Stimulated activated CD8-positive, alpha-beta memory T cell treated with anti-CD3 and anti-CD28 coated beads, Interleukin-7, amount 100 ng/mL, for 4 hours (primary cell): ENCODE measurements around the gene PMIS2.
A peak's percentile ranks its signal among the peaks of the same experiment; 100 is the strongest.
"Not testable (repeated sequence)": the region's sequence is repeated elsewhere in the genome, so short reads cannot be mapped to it uniquely, and the experiment has no call there.

ENCODE experiments used
- DNase-seq, 2 donors: peaks; one replicate each; pipeline ENCODE4 v3.0.0-alpha.2; 2020; ENCODE audit warnings: low read depth in 2 of 2

The PMIS2 gene

DNA sequence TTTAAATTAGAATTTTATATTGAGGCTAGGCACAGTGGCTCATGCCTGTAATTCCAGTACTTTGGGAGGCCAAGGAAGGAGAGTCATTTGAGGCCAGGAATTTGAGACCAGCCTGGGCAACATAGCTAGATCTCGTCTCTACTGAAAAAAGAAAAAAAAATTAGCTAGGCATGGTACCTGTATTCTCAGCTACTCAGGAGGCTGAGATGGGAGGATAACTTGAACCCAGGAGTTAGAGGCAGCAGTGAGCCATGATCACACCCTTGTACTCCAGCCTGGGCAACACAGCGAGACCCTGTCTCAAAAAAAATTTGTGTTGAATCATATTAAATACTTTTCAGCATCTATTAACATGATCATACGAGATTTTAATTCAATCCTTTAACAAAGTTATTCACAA lies 4.9 kb downstream of the PMIS2 start:
- no peak for DNase-seq

DNA sequence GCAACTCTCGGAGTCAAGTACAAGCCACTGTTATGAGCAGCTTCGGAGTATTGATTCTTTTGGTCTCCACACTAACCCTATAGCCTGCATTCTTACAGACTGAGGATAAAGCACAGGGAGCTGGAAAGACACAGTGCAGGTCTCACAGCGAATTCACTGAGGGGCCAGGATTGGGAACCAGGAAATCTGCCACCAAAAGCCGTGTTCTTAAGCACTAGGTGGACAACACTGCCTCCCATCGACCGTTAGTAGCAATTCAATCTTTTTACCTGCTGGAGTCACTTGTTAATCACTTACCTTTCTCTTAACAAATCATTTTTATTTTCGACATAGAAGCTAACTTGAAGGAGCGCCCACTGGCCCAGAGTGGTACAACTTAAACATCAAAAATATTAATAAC lies 6.3 kb downstream of the PMIS2 start:
- no peak for DNase-seq

DNA sequence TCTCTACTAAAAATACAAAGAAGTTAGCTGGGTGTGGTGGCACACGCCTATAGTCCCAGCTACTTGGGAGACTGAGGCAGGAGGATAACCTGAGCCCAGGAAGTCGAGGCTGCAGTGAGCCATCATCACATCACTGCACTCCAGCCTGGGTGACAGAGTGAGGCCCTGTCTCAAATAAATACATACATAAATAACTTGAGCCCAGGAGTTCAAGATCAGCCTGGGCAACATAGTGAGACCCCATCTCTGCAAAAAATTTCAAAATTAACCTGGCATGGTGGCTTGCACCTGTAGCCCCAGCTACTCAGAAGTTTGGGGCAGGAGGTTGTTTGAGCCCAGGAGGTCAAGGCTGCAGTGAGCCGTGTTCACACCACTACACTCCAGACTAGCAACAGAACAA lies 9.1 kb downstream of the PMIS2 start:
- not testable (repeated sequence) for DNase-seq

DNA sequence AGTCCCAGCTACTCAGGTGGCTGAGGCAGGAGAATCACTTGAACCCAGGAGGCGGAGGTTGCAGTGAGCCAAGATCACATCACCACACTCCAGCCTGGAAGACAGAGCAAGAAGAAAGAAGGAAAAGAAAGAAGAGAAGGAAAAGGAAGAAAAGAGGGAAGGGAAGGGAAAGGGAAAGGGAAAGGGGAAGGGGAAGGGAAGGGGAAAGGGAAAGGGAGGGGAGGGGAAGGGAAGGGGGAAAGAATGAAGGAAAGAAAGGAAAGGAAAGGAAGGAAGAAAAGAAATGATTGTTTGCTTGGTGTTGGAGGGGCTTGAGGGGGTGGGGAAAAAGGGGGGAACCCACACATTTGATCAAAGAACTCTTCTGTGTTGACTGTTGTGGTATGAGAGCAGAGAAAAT lies 10.0 kb downstream of the PMIS2 start:
- no peak for DNase-seq

DNA sequence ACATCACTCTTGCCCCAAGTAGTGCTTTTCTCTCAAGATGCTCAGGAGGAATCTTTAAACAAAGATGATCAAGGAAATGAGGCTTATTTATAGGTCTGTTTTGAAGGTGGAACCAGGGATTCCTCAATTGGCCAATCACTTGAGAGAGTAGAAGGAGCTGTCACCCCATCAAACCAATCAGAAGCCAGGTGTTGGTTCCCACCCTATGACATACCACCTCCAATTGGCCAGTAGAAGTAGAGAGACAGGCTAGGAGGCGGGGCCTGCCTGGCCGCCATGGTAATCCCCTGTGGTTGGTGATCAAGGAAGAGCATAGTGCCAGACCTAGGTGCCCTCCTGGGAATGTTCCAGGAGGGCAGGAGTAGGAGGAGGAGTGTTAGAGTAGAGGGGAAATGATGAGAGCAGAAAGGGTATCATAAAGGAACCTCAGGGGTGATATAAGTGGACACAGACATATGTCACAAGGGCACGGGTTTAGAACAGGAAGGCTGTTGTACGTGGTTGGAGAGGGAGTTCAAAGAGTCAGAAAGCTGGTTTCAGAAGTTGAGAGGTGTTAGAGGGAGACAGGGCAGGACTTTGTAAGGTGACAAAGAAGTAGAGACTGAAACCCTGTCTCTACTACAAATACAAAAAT lies 10.5 kb downstream of the PMIS2 start:
- DNase-seq = no peak

DNA sequence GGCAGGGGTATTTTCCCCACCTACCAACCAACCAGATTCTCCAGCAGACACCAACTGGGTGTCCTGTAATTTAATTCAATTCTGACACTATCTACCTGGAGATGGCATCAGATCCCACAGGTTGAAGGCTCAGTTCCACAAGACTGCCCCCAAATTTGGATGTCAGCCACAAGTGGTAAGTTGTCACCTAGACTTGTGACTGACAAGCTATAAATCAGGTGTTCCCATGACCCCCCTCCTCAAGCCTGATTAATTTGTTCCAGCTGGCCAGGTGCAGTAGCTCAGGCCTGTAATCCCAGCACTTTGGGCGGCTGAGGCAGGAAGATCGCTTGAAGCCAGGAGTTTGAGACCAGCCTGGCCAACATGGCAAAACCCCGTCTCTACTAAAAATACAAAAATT lies 16.0 kb downstream of the PMIS2 start:
- no peak for DNase-seq

DNA sequence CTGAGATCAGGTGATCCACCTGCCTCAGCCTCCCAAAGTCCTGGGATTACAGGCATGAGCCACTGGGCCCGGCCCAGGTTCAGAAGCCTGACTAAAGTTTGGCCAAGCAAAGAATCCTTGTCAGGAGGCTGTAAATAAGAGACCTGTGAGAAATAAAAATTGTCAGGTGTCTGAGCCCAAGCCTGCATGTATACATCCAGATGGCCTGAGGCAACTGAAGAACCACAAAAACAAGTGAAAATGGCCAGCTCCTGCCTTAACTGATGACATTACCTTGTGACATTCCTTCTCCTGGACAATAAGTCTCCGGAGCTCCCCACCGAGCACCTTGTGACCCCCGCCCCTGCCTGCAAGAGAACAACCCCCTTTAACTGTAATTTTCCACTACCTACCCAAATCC lies 18.5 kb downstream of the PMIS2 start:
- not testable (repeated sequence) for DNase-seq

DNA sequence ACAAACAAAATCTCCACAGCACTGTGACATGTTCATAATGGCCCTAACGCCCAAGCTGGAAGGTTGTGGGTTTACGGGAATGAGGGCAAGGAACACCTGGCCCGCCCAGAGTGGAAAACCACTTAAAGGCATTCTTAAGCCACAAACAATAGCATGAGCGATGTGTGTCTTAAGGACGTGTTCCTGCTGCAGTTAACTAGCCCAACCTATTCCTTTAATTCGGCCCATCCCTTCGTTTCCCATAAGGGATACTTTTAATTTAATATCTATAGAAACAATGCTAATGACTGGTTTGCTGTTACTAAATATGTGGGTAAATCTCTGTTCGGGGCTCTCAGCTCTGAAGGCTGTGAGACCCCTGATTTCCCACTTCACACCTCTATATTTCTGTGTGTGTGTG lies 21.2 kb downstream of the PMIS2 start:
- DNase-seq = not testable (repeated sequence)

DNA sequence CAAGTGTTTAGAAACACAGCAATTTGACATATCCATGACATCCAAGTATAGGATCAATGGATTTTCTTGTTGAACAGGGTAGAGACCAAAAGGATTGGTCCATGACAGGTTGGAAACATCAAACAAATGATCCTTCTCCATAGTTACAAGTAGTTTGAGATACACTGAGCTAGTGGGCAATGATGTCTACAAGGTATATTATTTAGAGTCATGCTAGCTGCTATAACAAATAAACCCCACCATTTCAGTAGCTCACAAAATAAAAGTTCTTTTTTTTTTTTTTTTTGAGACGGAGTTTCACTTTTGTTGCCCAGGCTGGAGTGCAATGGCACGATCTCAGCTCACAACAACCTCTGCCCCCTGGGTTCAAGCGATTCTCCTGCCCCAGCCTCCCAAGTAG lies 21.7 kb downstream of the PMIS2 start:
- no peak for DNase-seq

DNA sequence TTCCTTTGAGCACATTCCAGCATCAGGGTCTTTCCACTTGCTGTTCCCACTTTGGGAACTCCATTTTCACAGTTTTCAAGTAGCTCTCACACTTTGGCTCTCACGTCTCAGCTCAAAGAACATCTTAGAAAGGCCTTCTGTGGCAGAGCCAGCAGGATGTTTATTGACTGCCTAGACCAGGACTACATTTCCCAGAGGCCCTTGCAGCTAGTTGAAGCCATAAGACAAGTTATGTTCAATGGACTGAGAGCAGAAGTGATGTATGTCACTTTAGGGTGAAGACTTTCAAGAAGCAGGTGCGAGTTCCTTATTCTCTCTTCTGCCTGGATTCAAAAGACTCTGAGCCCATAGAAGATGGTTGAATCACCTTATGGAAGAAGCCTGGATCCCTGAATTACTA lies 22.3 kb downstream of the PMIS2 start:
- DNase-seq = no peak

DNA sequence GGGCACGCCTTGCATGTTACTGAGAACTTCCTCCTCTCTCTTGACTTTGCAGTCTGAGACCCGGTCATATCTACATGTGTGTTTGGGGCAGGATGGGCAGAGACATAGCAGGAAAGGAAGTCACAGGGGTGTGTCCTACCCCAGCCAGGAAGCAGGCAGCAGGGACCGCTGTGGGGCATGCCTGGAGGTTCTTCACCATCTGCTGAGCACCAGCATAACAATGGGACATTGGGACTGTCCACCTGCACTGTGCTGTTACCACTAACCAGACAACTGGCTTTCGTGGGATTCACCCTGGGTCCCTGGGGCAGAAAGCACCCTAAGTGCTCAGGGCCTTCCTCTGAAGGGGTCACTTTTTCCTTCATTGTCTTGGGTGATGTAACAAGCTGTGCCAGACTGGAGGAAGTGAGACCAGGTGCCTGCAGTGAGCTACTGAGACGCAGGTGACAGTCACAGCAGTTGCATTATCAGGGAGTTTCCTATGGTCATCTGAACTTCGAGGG lies 23.9 kb downstream of the PMIS2 start:
- DNase-seq = no peak

DNA sequence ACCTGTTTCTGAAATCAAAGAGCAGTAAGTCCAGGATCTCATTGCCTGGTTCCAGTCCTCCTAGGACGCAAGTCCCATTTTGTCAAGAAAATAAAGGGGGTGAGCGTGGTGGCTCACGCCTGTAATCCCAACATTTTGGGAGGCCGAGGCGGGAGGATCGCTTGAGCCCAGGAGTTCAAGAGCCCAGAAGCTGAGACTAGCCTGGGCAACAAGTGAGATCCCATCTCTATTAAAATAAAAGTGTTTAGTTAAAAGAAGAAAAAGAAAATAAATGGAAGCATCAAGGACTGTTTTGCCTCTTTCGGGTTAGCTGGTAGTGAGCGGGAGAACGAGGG lies 26.2 kb downstream of the PMIS2 start:
- DNase-seq = no peak

DNA sequence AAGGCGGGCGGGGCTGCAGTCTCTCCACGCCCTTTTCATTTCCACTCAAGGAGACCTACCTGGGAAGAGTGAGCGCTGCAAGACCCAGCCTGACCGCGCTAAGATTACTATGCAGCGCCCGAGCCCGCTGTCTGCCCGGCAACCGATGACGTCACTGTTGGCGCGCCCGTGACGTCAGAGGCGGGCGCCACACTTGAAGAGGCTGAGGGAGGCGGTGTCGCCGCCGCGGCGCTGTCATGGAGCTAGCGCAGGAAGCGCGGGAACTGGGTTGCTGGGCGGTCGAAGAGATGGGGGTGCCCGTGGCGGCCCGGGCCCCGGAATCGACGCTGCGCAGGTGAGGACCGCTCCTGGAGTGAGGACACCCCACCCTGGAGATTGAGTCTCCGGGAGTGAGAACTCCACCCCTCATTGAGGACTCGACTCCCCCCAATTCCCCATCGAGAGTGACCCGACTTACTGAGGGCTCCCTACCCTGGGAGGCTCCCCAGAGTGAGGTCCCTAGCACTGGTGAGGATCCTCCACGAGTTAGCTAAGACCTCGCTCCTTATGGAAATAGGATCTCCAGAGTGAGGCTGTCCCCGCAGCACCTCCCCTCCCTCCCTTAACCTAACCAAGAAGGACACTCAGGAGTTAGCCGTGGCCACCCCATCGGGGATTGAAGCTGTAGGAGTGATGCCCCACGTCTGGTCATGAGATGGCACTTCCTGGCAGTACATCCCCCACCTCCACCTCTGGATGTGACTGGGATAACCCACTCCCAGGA lies 26.8 kb downstream of the PMIS2 start, which contains the start of gene HAUS5:
Gene HAUS5 (plus strand): TSS at position 177 of the 763 bp plus-strand sequence. CDS start 60 bp downstream, at position 237.
- DNase-seq = peak; percentile 86 to 88

DNA sequence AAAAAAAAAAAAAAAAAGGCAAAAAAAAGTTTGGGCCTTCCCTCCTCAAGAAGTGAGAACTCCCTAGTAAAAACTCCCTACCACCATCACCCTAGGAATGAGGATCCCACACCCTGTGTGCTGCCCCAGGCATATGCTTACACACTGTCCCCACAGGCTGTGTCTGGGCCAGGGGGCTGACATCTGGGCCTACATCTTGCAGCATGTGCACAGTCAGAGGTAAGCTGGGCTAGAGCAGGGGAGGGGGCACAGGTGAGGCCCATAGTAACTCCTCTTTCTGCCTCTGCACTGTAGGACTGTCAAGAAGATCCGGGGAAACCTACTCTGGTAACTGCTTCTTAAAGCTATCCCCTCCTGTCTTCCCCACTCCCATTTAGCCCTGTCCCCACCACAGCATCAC lies 27.6 kb downstream of the PMIS2 start:
- no peak for DNase-seq

DNA sequence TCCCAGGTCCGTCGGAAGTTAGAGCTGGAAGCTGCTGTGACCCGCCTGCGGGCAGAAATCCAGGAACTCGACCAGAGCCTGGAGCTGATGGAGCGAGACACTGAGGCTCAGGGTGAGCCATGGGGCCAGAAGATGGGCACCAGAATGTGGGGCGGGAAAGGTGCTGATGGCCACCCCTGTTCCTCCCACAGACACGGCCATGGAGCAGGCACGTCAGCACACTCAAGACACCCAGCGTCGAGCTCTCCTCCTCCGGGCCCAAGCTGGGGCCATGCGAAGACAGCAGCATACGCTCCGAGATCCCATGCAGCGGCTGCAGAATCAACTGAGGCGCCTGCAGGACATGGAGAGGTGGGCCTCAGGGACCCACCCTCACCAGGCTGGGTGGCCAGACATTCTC lies 29.1 kb downstream of the PMIS2 start:
- DNase-seq = no peak

DNA sequence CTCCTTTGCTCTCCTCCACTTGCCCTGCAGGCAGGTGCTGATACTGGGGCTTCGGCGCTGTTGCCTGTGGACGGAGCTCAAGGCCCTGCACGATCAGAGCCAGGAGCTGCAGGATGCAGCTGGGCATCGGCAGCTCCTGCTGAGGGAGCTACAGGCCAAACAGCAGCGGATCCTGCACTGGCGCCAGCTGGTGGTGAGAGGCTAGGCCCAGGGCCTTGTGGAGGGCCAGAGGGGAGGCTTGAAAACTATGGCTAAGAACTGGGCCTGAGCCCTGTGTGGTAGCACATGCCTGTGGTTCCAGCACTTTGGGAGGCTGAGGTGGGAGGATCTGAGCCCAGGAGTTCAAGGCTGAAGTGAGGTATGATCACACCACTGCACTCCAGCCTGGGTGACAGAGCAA lies 32.9 kb downstream of the PMIS2 start:
- no peak for DNase-seq

DNA sequence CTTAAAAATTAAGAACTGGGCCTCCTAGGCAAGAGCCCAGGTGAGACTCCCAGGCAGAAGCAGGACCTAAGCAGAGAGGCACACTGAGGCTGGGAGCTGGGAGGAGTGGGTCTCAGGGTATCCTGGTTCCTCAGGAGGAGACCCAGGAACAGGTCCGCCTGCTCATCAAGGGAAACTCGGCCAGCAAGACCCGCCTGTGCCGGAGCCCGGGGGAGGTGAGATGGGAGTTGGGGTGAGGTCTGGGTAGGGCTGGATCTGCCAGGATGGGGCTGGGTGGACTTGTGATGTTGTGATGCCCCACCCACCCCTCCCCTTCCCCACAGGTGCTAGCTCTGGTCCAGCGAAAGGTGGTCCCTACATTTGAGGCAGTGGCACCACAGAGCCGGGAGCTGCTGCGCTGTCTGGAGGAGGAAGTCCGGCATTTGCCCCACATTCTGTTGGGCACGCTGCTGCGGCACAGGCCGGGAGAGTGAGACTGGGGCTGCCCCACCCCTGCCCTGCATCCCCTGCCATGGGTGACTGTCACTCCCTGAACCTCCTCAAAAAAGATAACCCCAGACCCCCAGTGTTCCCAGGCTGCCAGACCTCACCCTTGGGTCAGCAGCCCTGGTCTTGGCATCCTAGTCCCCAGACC lies 33.4 kb downstream of the PMIS2 start:
- DNase-seq = no peak

DNA sequence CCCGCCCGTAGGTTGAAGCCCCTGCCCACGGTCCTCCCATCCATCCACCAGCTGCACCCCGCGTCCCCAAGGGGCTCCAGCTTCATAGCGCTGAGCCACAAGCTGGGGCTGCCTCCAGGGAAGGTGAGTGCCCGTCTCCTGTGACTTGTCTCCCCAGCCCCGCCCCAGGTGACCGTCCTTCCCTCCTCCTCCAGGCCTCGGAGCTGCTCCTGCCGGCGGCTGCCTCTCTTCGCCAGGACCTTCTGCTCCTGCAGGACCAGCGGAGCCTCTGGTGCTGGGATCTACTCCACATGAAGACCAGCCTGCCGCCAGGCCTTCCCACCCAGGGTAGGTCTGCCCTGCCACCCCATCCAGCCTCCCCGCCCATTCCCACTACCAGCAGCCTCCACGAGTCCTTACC lies 34.0 kb downstream of the PMIS2 start:
- no peak for DNase-seq

DNA sequence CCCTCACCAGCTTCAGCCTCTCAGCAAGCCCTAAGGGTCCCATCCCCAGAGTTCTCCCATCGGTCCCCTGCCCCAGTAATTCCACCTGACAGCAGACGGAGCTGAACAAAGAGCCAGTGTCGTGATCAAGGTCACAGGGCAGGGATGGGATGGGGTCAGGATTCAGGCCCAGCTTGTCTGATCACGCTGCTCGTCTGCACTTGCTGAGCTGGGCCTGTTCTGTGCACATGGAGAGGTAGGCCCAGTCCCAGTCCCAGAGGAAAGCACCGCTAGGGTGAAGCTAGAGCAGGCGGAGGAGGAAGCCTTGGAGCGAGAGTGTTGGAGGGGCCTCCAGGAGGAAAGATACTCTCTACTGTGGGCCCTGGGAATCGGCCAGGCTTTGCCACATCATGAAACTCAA lies 35.7 kb downstream of the PMIS2 start:
- DNase-seq = no peak

DNA sequence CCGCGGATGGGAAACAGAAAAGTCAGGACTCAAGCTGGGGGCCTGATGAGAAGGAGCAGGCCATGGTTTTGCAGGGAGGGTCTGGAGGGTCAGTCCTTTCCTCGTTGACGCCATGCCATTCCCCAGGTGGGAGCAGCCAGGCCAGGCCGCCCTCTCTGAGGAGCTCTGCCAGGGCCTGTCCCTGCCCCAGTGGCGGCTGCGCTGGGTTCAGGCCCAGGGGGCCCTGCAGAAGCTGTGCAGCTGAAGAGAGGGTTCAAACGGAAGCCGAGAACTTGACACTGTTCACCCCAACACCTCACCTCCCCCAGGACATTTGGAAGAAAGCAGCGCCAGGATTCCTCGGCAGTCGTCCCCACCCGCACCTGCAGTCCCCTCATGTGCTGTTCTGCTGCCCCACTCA lies 36.8 kb downstream of the PMIS2 start:
- DNase-seq = no peak

DNA sequence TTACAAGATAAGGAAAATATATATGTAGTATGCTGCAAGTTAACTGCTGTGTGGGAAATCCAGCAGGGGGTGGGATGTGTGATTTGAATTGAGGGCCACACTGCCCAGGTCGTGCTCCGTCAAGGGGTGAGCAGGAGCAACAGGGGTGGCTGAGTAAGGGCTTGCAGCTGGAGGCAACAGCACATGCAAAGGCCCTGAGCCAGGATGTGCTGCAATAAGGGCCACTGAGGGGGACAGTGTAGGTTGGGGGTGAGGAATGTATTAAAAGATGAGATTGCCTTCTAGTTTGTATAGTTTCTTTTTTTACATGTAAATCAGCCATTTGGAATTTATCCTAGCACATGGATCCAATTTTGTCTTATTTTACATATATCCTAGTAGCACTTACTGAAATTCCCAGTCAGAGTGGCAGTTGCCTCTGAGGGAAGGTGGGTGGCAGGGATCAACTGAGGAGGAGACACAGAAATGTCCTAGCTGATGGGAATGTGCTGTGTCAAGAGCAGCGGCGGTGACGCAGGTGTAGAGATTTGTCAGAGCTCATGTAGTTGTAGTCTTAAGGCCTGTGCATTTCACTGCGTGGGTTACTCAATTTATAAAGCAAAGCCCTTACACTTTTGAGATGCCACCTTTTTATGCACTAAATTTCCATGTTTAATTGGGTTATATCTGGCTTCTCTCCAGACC lies 37.5 kb downstream of the PMIS2 start:
- DNase-seq = no peak

DNA sequence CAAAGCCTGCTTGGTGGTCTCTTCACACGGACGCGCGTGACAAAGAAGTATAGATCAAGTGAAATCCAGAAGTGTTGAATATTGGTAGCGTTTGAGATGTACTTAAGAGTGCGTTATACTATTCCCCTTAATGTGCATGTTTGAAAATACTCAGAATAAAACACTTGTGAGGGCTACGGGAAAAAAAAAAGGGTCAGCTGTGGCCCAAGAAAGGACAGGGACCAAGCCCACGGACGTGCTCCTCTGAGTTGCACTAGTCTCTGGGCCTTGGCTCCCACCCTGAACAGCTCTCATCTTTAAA lies 42.2 kb downstream of the PMIS2 start:
- no peak for DNase-seq
